Astrocyte of the cerebellum (primary cell): ENCODE measurements around the gene PC.

ENCODE experiments used
- DNase-seq: peaks from one replicate; pipeline ENCODE4 v3.0.0-alpha.2; 2011; ENCODE audit warnings: low read depth
- H3K4me3 ChIP-seq: 2 replicates; pipeline ENCODE4 v1.5.1; 2011; ENCODE audit warnings: mild to moderate bottlenecking, low read depth, low read length, moderate library complexity
- in situ Hi-C: cut with HindIII; loops from 2 replicates; pipeline ENCODE4 v1.10.0; 2017; ENCODE audit warnings: low sequenced_read_pairs
- TF ChIP-seq, protein P1 (sequence below): IDR thresholded peaks from 2 replicates; pipeline ENCODE4 v1.5.1; 2012; ENCODE audit warnings: low read length, low read depth, moderate library complexity, mild to moderate bottlenecking; ENCODE audit errors: missing control alignments

The PC gene

GRCh38 chr11:66956689-66957290, 1.4 kb downstream of the PC start:
- peak overlapping the region; percentile 64 for H3K4me3 ChIP-seq
- DNase-seq, result no peak
- TF ChIP-seq, protein P1, sequence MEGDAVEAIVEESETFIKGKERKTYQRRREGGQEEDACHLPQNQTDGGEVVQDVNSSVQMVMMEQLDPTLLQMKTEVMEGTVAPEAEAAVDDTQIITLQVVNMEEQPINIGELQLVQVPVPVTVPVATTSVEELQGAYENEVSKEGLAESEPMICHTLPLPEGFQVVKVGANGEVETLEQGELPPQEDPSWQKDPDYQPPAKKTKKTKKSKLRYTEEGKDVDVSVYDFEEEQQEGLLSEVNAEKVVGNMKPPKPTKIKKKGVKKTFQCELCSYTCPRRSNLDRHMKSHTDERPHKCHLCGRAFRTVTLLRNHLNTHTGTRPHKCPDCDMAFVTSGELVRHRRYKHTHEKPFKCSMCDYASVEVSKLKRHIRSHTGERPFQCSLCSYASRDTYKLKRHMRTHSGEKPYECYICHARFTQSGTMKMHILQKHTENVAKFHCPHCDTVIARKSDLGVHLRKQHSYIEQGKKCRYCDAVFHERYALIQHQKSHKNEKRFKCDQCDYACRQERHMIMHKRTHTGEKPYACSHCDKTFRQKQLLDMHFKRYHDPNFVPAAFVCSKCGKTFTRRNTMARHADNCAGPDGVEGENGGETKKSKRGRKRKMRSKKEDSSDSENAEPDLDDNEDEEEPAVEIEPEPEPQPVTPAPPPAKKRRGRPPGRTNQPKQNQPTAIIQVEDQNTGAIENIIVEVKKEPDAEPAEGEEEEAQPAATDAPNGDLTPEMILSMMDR, result peak; percentile 39
- in situ Hi-C loops, result no loop called here

DNA sequence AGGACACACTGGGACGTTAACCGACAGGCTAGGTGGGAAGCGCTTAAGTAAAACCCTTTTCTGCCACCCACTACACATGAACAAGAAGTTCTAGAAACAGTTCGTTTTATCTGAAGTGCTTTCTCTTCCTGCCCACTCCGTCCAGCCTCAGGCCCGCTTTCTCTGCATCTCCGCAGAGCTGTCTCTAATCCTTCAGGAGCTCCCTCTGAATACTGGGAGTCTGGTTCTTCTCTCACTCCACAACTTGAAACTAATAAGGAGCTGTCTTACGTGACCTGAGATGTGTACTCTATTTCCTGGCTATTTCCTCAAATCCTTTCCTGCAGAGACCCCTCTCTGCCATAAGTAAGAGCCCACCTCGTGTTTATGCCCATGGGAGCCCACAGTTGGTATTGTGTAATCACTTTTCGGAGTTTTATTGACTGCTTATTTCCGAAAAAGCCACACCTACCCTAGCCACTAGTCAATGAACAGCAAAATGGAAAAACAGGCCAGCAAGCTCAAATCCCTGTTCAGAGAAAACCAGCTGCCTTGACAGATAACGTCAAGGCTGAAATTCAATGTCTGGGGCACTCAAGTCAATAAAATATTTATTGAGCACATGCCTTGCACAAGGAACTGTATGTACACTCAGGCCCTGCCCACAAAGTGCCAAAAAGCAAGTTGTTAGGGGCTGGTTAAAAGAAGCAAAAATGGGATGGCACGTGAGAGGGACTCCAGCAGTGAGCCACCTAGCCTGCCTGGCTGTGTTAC, 4.9 kb downstream of the PC start:
- DNase-seq, result no peak
- TF ChIP-seq, protein P1, result no peak
- in situ Hi-C loops, result no loop called here
- H3K4me3 ChIP-seq, result no peak overlapping the region

DNA sequence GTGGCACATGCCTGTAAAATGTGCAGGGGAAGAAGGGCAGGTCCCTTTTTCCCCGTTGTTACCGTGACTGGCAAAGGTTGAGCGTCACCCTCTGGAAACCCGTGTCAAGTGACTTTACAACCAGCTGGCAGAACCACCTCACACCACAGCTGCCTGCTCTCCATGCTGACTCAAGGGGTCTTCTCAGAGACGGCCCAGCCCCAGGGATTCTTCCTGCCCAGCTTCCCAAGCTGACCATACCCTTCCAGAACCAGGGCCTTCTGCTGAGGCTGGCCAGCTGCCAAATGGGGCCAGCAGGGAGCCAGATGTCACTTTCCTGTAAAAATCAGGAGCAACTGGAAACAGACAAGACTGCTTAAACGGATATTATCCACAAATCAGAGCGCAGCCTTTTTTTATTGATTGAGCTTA, 6.3 kb downstream of the PC start:
- in situ Hi-C loops, result no loop called here
- no peak overlapping the region for H3K4me3 ChIP-seq
- TF ChIP-seq, protein P1, result no peak
- DNase-seq, result no peak

GRCh38 chr11:66951135-66951534, 7.0 kb downstream of the PC start:
- DNase-seq, result no peak
- in situ Hi-C loops, result no loop called here
- no peak overlapping the region for H3K4me3 ChIP-seq
- TF ChIP-seq, protein P1, result no peak

DNA sequence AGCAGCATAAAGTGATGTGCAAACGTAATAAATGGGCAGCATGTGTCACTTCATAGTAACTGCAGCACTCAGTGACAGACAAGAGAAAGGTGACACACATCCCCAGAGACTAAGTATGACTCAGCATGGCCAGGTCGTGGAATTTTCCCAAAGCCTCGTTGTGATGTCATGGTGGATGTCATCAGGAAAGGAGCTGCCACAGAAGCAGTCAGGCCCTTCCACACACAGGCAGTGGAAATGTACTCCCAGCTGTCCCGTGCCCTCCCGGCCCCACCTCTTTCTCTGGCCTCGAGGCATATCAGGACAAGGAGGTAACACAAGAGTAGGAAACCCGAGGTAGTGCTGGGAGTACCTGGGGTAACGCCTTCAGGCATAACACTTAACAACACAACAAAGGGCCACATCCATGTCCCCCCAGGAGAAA, 8.1 kb downstream of the PC start:
- in situ Hi-C loops, result no loop called here
- H3K4me3 ChIP-seq, result no peak overlapping the region
- no peak for DNase-seq
- TF ChIP-seq, protein P1, result no peak

DNA sequence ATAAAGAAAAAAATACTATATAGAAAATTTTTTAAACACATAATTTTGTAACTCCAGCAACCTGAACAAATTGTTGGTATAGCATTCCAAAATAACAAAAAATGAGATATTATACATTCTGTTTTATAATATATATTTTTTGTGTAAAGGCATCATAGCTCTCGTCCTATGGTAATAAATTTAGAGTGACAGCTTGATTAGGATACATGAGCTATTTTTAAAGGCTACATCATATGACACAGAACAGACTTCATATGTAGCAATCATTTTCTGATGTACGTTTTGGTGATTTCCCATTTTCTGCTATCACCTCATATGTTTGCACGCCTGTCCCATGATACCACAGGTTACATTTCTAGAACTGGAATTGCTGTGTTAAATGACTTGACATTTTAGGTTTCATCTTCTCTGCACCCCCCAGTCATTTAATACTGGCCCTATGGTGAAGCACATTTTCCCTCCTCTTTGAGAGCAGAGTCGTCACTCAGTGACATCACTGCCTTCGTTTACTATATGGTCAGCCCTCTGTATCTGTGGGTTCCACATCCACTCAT, 19.5 kb downstream of the PC start:
- no peak overlapping the region for H3K4me3 ChIP-seq
- in situ Hi-C loops, result no loop called here
- no peak for DNase-seq
- TF ChIP-seq, protein P1, result no peak
